OCI-LY1 (cell line): Measurements from ENCODE around the gene NFIA.

Experiments used
- CTCF ChIP-seq: fragments of 200-600 bp; sonication (generic), shearing (Covaris generic); IDR thresholded peaks from 2 replicates; pipeline ENCODE4 v1.5.1; 2017; ENCODE audit warnings: mild to moderate bottlenecking, antibody characterized with exemption, low read length, moderate library complexity, mixed read lengths
- EZH2 ChIP-seq: fragments of 200-600 bp; sonication (generic), shearing (Covaris generic); IDR thresholded peaks from 2 replicates; pipeline ENCODE4 v1.8.0; 2017; ENCODE audit warnings: borderline replicate concordance, mixed run types, mild to moderate bottlenecking, antibody characterized with exemption, low read length, moderate library complexity, mixed read lengths

- no peak for TF ChIP-seq CTCF
- no peak for TF ChIP-seq EZH2
Measured at GRCh38 chr1:61287734-61288133, 205.4 kb downstream of the NFIA start.
